HUDEP-2 (cell line): ENCODE measurements around the gene PRKN.

Experiments
- DNase-seq, 76 experiments: peaks; one replicate each; lab custom pipeline; 2025; ENCODE audit not compliant: unreplicated experiment in 76 of 76; lab: John Stamatoyannopoulos, UW

Gene PRKN

DNA sequence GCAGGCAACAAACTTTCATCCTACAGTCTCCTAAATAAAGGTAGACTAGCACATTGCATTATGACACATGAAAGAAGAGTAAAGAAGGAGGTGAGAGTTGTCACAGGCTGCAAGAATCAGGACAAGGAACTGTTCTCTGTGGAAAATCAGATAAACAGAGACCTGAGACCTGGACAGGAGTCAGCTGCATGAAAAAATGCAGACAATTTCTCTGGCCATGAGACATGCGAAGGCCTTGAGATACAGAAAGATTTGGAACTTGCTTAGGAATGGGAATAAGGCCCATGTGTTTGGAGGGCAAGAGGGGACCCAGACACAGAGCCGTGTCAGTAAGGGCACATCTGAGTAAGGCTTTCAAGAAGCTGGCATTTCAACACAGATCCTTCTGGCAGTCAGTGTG lies 779.1 kb downstream of the PRKN start:
- DNase-seq, result no peak

DNA sequence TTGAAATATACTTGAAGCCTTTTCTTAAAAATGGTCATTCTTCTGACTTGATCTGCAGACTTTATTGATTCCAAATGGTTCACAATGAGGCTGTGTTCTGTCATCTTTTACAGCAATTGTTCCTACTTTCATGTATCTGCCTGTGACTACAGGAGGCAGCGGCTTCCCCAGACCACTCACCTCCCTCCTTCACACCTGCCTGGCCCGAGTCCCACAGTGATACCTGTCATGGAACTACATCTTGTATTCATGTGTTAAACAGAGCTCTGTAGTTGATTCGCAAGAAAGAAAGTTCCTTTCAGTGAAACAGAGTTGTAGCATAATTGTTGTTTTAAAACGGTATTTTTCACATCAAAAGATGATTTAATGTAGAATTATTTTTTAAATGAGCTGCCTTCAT lies 780.2 kb downstream of the PRKN start:
- DNase-seq, result no peak

DNA sequence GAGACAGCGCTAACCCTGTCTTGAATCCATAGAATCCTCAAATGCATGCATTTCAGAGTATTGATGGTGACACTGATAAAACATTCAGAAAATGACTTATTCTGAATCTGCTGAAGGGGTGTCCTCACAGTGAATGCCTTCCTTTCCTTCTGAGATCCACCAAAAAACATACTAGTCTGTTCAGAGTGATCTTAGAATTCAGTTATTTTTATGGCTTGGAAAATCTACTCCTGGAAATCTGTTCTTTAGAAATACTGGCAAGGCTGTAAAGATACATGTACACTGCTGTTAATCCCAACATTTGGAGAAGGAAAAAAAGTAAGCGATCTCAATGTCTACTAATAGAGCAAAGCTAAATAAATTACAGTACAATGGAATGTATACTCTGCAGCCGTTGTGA lies 781.1 kb downstream of the PRKN start:
- DNase-seq, result no peak

GRCh38 chr6:161943561-161943960 lies 784.0 kb downstream of the PRKN start:
- no peak for DNase-seq

GRCh38 chr6:161941565-161941964 lies 786.0 kb downstream of the PRKN start:
- peak in 1 of 76 experiments; percentile 5 for DNase-seq

DNA sequence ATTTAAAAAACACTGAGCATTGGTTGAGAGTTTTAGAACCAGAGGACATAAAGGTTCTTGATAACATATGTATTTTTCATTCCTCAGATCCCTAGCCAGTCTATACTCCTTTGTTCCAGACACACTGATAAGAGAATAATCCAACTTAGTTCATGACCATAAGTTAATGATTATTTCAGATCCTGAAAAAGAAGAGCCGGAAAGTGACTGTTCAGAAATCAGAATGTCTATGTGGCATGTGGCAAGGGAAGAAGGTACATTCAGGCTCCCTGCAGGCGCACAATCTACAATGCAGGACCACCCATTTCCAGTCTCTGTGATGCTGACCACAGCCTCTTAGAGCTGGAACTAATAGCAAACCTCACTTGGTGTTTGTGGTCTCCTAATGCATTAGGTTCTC lies 787.0 kb downstream of the PRKN start:
- no peak for DNase-seq

DNA sequence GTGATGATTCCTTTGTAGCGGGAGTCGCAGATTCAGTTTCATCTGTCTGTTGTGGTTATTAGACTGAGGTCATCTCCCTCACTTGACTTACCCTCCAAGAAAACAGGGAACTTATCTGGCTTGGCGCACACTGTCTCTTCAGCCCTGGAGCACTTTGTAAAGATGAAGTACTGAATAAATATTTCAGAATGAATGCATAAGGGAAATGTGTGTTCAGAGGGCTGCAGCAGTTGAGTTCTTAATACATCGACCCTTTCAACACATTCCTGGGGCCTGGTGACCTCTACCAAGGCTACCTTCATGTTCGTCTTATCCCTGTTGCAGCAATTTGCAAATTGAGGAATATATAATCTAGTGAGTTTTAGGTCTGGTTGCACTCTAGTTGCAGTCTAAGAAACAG lies 801.2 kb downstream of the PRKN start:
- no peak for DNase-seq

GRCh38 chr6:161924516-161925116 lies 803.0 kb downstream of the PRKN start:
- DNase-seq, result no peak

DNA sequence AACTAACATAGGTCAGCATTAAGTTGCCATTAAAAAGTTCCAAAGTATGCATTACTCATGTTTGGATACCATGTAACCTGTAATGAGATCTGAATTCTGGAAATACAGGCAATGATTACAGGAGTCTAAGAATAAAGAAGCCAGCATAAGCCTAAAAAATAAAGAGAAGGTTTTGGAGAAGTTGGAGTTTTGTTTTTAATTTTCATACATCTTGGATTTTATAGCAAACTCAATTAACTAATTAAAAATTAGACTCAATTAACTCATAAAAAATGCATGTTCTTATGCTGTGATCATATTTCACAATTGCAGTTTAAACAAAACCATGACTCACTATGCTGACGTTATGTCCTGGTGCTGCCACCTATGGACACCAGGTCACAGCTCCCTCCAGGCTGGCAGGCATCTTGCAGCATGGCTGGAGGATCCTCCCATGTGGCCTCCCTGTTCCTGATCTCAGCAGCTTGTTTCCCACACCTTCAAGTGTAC lies 804.9 kb downstream of the PRKN start:
- peak in 34 of 76 experiments; percentile 3 to 51 (median 16) for DNase-seq

DNA sequence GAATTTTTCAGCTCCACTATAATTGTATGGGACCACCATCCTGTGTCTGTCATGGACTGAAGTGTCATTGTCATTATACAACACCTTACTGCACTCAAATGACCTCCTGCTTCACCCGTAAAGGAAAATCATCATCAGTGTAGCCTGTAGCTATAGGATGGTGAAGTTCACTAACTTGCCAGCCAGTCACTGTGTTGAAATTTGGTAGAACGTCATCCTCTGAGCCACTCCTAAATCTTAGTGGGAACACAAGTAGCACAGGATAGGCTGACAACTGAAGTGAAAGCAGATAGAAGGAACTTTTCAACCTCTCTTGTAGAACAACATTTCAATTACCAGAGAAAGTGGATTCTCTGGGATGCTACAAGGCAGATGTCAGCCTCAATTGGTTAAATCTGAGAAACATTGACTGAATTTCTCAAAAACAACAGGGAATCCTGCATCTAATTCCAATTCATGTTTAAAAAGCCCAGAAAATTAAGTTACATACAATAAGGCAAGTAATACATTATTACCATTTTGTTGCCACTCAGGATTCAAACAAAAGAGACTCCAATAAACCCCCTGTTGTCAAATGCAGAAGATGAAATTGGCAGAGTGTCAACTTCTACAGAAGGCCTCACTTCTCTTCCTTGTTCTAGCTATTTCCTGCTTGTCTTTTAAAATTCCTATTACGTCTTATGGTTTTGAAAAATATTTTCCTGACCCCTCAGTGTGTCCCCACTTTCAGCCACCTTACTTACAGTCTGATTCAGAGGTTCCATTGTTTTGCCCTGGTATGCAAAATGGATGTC lies 805.8 kb downstream of the PRKN start:
- no peak for DNase-seq

- no peak for DNase-seq
These were observed 807.9 kb downstream of the PRKN start for GRCh38 chr6:161919691-161920090.

GRCh38 chr6:161918628-161919205 lies 808.8 kb downstream of the PRKN start:
- no peak for DNase-seq

DNA sequence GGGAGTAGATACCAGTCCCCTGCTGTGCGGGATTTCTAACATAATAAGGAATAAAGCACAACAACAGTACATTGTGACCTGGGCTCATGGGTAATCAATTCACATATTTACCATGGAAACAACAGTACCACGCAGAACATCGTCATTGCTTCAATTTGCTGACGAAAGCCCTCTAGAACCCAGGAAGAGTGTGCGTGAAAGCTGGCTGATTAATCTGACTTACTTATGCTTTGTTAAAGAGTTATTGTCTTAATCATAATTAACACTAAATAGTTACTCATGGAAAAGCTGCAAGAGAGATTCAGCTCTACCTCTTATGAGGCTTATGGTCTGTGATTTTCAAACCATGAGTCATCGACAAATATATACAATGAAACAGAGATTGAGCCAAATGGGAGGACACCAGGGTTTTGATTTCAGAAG lies 809.4 kb downstream of the PRKN start:
- no peak for DNase-seq

GRCh38 chr6:161917645-161918044 lies 809.9 kb downstream of the PRKN start:
- DNase-seq, result no peak

- no peak for DNase-seq
These were observed 812.1 kb downstream of the PRKN start for GRCh38 chr6:161915456-161915964.

- DNase-seq, result no peak
These were observed 818.7 kb downstream of the PRKN start for GRCh38 chr6:161908872-161909271.

DNA sequence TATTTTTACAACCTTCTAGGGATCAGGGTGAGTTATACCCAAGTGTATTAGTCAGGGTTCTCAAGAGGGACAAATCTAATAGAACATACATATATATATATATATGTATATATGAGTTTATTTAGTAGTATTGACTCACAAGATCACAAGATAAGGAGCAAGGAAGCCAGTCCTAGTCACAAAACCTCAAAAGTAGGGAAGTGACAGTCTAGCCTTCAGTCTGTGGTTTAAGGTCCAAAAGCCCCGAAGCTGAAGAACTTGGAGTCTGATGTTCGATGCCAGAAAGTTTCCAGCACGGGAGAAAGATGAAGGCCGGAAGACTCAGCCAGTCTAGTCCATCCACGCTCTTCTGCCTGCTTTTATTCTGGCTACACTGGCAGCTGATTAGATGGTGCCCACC lies 821.0 kb downstream of the PRKN start:
- no peak for DNase-seq

DNA sequence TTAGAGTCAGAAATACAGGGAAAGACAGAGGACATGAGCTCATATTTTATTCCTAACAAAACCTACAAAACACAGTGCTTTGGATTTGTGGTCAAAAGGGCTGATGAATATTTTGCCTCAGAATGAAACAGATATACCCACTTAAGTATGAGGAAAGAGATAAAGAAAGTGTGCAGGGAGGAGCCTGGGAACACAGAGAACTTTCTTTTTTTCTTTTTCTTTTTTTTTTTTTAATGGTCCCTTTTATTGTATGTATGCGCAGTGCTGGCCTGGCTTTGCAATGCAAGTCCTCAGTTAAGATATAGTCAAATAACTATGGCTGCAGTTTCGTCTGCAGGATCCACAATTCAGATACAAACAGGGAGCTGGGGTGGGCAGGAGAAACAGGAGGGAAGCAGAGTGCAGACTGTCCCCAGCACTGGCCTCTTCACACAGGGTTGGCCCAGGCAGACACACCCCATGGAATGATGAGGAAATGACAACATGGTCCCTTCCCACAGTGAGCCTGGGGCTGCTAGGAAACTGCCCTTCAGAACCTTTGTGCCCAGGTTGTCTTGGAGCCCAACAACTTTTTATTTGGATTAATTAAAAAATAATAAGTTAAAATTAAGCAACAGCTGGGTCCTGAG lies 823.9 kb downstream of the PRKN start:
- no peak for DNase-seq

DNA sequence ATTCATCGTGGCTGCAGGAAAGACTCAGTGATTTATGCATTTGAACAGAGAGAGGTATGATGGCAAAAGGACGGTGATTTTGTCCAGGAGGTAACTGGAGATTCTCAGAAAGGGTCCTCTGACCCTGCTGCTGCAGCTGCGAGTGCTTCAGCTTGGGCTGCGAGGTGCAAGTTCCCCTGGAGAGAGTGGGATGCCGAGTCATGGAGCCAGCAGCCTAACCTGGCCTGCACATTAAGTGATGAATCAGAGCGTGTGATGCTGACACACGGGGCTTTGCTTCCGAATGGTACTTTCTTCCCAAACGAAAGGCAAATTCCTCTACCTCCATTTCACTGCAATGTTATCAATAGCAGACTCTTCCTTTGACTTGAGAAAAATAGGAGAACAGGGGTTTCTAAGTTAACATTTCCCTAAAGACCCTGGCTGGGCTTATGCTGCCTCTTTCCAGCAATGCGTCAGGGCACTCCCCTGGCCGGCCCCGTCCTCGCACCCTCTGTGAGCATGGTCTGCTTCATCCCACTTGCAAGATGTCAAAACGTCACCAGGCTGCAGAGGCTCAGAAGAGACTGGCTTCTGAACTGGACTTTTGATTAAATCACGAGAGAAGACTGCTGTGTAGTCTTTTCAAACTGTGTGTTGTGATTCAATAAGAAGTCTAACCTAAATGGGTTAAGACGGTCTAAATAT lies 825.7 kb downstream of the PRKN start:
- no peak for DNase-seq

DNA sequence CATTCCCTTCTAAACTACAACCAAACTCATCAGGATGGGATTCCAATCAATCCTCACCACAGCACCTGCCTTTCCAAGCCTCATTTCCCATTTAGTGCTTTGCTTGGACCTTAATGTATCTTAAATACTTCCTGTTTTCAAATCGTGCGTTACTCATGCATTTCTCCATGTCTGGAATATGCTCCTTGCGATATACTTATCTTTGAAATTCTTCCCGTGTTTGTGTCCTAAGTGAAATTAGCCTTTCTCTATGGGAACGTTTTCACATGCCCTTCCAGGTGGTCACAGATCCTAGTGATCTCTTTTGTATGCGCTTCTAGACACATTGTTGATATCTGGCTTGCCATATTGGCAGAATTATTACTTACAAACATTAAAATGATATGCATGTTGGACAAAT lies 833.1 kb downstream of the PRKN start:
- DNase-seq, result no peak

- DNase-seq, result no peak
These were observed 836.0 kb downstream of the PRKN start for GRCh38 chr6:161891542-161891941.
